DMS153 (cell line): ENCODE data around the gene ERV3-1.
"Not testable (repeated sequence)": the region's sequence is repeated elsewhere in the genome, so short reads cannot be mapped to it uniquely, and the experiment has no call there.

Experiments used
- DNase-seq: peaks from one replicate; lab custom pipeline; 2025; lab: John Stamatoyannopoulos, UW

Gene ERV3-1

GRCh38 chr7:64999165-65000004, 7.1 kb downstream of the ERV3-1 start:
- no peak for DNase-seq

- no peak for DNase-seq
These were observed 7.7 kb downstream of the ERV3-1 start for GRCh38 chr7:64998865-64999164.

GRCh38 chr7:64997927-64998391, 8.5 kb downstream of the ERV3-1 start:
- DNase-seq: no peak

GRCh38 chr7:64997164-64997908, 9.2 kb downstream of the ERV3-1 start:
- DNase-seq: no peak

GRCh38 chr7:64996305-64996704, 10.2 kb downstream of the ERV3-1 start:
- no peak for DNase-seq

GRCh38 chr7:64993901-64994300, 12.6 kb downstream of the ERV3-1 start:
- DNase-seq: no peak

GRCh38 chr7:64992971-64993370, 13.5 kb downstream of the ERV3-1 start:
- DNase-seq: no peak

- no peak for DNase-seq
These were observed 15.6 kb downstream of the ERV3-1 start, which contains the start of gene ZNF117 for GRCh38 chr7:64990936-64991335. Gene ZNF117 (minus strand): TSS chr7:64991036.

GRCh38 chr7:64990216-64990615, 16.3 kb downstream of the ERV3-1 start:
- no peak for DNase-seq

- DNase-seq: no peak
These were observed 27.8 kb downstream of the ERV3-1 start for GRCh38 chr7:64978497-64979203.

- no peak for DNase-seq
These were observed 40.9 kb downstream of the ERV3-1 start for GRCh38 chr7:64965594-64965993.

- peak; percentile 50 for DNase-seq
These were observed 47.3 kb downstream of the ERV3-1 start for GRCh38 chr7:64959072-64959747.

- DNase-seq: no peak
These were observed 55.1 kb downstream of the ERV3-1 start for GRCh38 chr7:64951250-64951848.

- not testable (repeated sequence) for DNase-seq
These were observed 55.8 kb downstream of the ERV3-1 start for GRCh38 chr7:64950673-64951072.

GRCh38 chr7:64948774-64949173, 57.7 kb downstream of the ERV3-1 start:
- DNase-seq: not testable (repeated sequence)

- no peak for DNase-seq
These were observed 59.1 kb downstream of the ERV3-1 start for GRCh38 chr7:64947252-64948000.

GRCh38 chr7:64946772-64947171, 59.7 kb downstream of the ERV3-1 start:
- DNase-seq: no peak

GRCh38 chr7:64945503-64946175, 60.8 kb downstream of the ERV3-1 start:
- no peak for DNase-seq

GRCh38 chr7:64944667-64945502, 61.6 kb downstream of the ERV3-1 start:
- not testable (repeated sequence) for DNase-seq
